CD14-positive monocyte (primary cell): ENCODE results near the gene MYL12B. TPM values are rescaled to one million over a fixed set of nuclear protein-coding genes. Genes with fewer than 3 reads are reported as not detected.

ENCODE experiments used
- DNase-seq, 3 donors: peaks; one replicate each; pipeline ENCODE4 v3.0.0-alpha.2; 2011 to 2022
- H2AFZ ChIP-seq: 2 replicates; pipeline ENCODE4 v1.6.0; 2012; ENCODE audit warnings: mild to moderate bottlenecking, low read depth, low read length, inconsistent platforms; ENCODE audit not compliant: insufficient read depth, poor library complexity, severe bottlenecking
- H3K27ac ChIP-seq, 2 donors: 1 replicate in 1 of 2; 2 replicates in 1 of 2; pipeline ENCODE4 v1.5.1; 2012 to 2013; ENCODE audit warnings: low read length in 2 of 2, control low read depth in 1 of 2, inconsistent platforms in 1 of 2, low read depth in 1 of 2, mild to moderate bottlenecking in 1 of 2
- H3K27me3 ChIP-seq, 2 donors: one replicate each; pipeline versions ENCODE4 v1.6.0 to v1.6.1; 2011 to 2013; ENCODE audit warnings: low read length in 2 of 2; ENCODE audit not compliant: control insufficient read depth in 2 of 2, insufficient read depth in 2 of 2
- H3K36me3 ChIP-seq, 2 donors: replicated peaks in 1 of 2; 1 replicate in 1 of 2; 2 replicates in 1 of 2; pipeline versions ENCODE4 v1.5.1 to v1.6.1; 2012 to 2013; ENCODE audit warnings: low read length in 2 of 2, control low read depth in 1 of 2, inconsistent platforms in 1 of 2, mild to moderate bottlenecking in 1 of 2; ENCODE audit not compliant: insufficient read depth in 2 of 2, control insufficient read depth in 1 of 2
- H3K4me1 ChIP-seq, 2 donors: 1 replicate in 1 of 2; 2 replicates in 1 of 2; pipeline versions ENCODE4 v1.5.1 to v1.6.1; 2012 to 2013; ENCODE audit warnings: low read length in 2 of 2, control low read depth in 1 of 2, inconsistent platforms in 1 of 2, mild to moderate bottlenecking in 1 of 2, moderate library complexity in 1 of 2; ENCODE audit not compliant: insufficient read depth in 2 of 2, control insufficient read depth in 1 of 2
- H3K4me2 ChIP-seq: replicated peaks from 2 replicates; pipeline ENCODE3; 2012; ENCODE audit warnings: low read length, moderate library complexity, mild to moderate bottlenecking; ENCODE audit not compliant: poor library complexity, severe bottlenecking; ENCODE audit errors: extremely low read depth
- H3K4me3 ChIP-seq, 3 experiments: fragments of 200-600 bp in 1 of 3; sonication (generic) in 1 of 3; replicated peaks in 1 of 3; 1 replicate in 2 of 3; 2 replicates in 1 of 3; pipeline ENCODE4 v1.5.1; 2011 to 2013; ENCODE audit warnings: low read length in 3 of 3, mild to moderate bottlenecking in 3 of 3, control low read depth in 2 of 3, low read depth in 2 of 3, inconsistent platforms in 1 of 3, moderate library complexity in 1 of 3
- H3K79me2 ChIP-seq: 2 replicates; pipeline ENCODE4 v1.6.0; 2012; ENCODE audit warnings: mild to moderate bottlenecking, control low read depth, inconsistent platforms, low read length, moderate library complexity; ENCODE audit not compliant: insufficient read depth
- H3K9ac ChIP-seq: 2 replicates; pipeline ENCODE4 v1.6.0; 2017; ENCODE audit warnings: low read length, mild to moderate bottlenecking; ENCODE audit not compliant: insufficient read depth, poor library complexity, severe bottlenecking
- H3K9me3 ChIP-seq, 2 donors: replicated peaks in 1 of 2; 1 replicate in 1 of 2; 2 replicates in 1 of 2; pipeline versions ENCODE4 v1.5.1 to v1.6.1; 2012 to 2013; ENCODE audit warnings: low read length in 2 of 2, control low read depth in 1 of 2; ENCODE audit not compliant: control insufficient read depth in 1 of 2, insufficient read depth in 1 of 2
- H4K20me1 ChIP-seq: 2 replicates; pipeline ENCODE4 v1.6.0; 2012; ENCODE audit warnings: mild to moderate bottlenecking, low read length, control low read depth, moderate library complexity; ENCODE audit not compliant: insufficient read depth
- H3K27ac Mint-ChIP-seq, 7 donors: one replicate each; pipeline ENCODE4 v1.8.0; 2020; ENCODE audit warnings: mild to moderate bottlenecking in 7 of 7, mixed read lengths in 7 of 7, moderate library complexity in 6 of 7, inconsistent platforms in 2 of 7
- H3K27me3 Mint-ChIP-seq, 3 donors: one replicate each; pipeline ENCODE4 v1.8.0; 2021 to 2022; ENCODE audit warnings: low read depth in 3 of 3, mild to moderate bottlenecking in 3 of 3, mixed read lengths in 3 of 3, moderate library complexity in 3 of 3, inconsistent platforms in 1 of 3
- H3K36me3 Mint-ChIP-seq, 2 donors: one replicate each; pipeline ENCODE4 v1.8.0; 2020; ENCODE audit warnings: mixed read lengths in 2 of 2, inconsistent platforms in 1 of 2, mild to moderate bottlenecking in 1 of 2
- H3K4me1 Mint-ChIP-seq: one replicate; pipeline ENCODE4 v1.8.0; 2020; ENCODE audit warnings: mild to moderate bottlenecking, mixed read lengths
- H3K4me3 Mint-ChIP-seq, 2 donors: one replicate each; pipeline ENCODE4 v1.8.0; 2020; ENCODE audit warnings: mild to moderate bottlenecking in 2 of 2, mixed read lengths in 2 of 2, moderate library complexity in 1 of 2
- H3K9me3 Mint-ChIP-seq, 7 donors: one replicate each; pipeline ENCODE4 v1.8.0; 2020 to 2022; ENCODE audit warnings: mixed read lengths in 7 of 7, mild to moderate bottlenecking in 6 of 7, moderate library complexity in 6 of 7, inconsistent platforms in 2 of 7
- WGBS: methylation state at CpG from one replicate; pipeline ENCODE4 v1.1.5; 2013; ENCODE audit warnings: missing lambda C conversion rate; ENCODE audit not compliant: insufficient coverage; 5-methylcytosine and 5-hydroxymethylcytosine counted together
- intact Hi-C, 2 donors: fragments of 100-400 bp; cut with micrococcal nuclease; formaldehyde crosslinking; loops; one replicate each; pipeline versions ENCODE4 v1.15.0 to v1.15.1; 2023
- polyA plus RNA-seq, 3 donors: library from polyadenylated mRNA; depleted of rRNA in 1 of 3; unstranded in 2 of 3; stranded (reverse) in 1 of 3; fragments of 300-500 nt in 2 of 3; fragments of >200 nt in 1 of 3; fragmentation: Illumina TruSeq in 2 of 3; gene quantifications; 1 replicate in 2 of 3; 2 replicates in 1 of 3; pipeline ENCODE4 v1.2.3, GENCODE V29; 2012 to 2021
- TF ChIP-seq, protein P1 (sequence below): fragments of 200-600 bp; IDR thresholded peaks from one replicate; pipeline ENCODE4 v1.8.0; 2022; ENCODE audit warnings: antibody characterized with exemption, mild to moderate bottlenecking

Gene MYL12B
- polyA plus RNA-seq, 3 donors, result 295 to 814 (median 727) TPM

DNA sequence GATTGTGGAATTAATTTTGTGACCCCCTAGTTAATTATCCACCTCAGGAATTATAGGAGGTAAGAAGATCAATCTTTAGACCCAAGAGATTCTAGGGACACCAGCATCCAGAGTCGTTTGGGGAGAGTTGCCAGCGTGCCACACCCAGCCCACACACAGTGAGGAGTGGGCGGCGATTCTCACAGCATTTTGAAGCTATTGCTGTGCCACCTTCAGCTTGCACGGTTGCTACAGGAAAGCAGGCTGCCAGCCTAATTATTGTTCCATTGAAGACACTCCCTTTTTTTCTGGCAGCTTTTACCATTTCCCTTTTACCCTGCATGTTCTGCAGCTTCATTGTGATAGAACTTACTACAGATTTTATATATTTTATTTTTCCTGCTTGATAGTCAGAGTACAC lies 27.5 kb upstream of the MYL12B start:
- Histone ChIP-seq H3K4me2 (no peak overlapping the region), H4K20me1 (no peaks in the 10 kb centered on the region), H3K9me3 (no peaks in the 10 kb centered on the region), H3K9ac (no peak overlapping the region), H3K27ac (no peak overlapping the region), H3K4me1 (peaks cover 0 to 3% of the 10 kb centered on the region in 2 donors), H2AFZ (no peak overlapping the region), H3K27me3 (no peaks in the 10 kb centered on the region), H3K4me3 (no peak overlapping the region), H3K36me3 (no peaks in the 10 kb centered on the region), H3K79me2 (no peaks in the 10 kb centered on the region)
- intact Hi-C loops, result no loop called here
- Mint-ChIP-seq H3K4me3 (no peak overlapping the region), H3K27me3 (peaks cover 0 to 2% (median 0%) of the 10 kb centered on the region in 3 donors), H3K27ac (no peak overlapping the region), H3K4me1 (peaks cover 6% of the 10 kb centered on the region), H3K9me3 (peaks cover 0 to 2% (median 0%) of the 10 kb centered on the region in 7 donors), H3K36me3 (peaks cover 0 to 3% of the 10 kb centered on the region in 2 donors)
- TF ChIP-seq, protein P1, sequence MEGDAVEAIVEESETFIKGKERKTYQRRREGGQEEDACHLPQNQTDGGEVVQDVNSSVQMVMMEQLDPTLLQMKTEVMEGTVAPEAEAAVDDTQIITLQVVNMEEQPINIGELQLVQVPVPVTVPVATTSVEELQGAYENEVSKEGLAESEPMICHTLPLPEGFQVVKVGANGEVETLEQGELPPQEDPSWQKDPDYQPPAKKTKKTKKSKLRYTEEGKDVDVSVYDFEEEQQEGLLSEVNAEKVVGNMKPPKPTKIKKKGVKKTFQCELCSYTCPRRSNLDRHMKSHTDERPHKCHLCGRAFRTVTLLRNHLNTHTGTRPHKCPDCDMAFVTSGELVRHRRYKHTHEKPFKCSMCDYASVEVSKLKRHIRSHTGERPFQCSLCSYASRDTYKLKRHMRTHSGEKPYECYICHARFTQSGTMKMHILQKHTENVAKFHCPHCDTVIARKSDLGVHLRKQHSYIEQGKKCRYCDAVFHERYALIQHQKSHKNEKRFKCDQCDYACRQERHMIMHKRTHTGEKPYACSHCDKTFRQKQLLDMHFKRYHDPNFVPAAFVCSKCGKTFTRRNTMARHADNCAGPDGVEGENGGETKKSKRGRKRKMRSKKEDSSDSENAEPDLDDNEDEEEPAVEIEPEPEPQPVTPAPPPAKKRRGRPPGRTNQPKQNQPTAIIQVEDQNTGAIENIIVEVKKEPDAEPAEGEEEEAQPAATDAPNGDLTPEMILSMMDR, result no peak
- no peak for DNase-seq
- no CpG with 5 or more reads among the region's 5 CpGs for WGBS

DNA sequence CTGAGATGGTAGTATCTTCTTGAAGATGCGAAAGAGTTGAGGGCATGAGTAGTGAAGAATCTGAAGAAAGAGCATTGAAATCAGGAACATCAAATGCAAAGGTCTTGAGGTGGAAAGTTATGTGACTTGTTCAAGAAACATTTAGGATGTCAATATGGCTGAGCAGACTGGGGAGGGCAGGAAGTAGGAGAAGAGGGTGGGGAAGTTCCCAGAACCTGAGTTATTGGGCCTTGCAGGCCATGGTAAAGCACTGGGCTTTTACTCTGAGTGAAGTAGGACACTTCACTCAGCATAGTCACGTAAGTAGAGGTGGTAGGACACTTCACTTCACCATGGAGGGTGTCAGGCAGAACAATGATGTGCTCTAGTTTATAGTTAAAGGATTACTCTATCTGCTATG lies 26.1 kb upstream of the MYL12B start:
- no peak overlapping the region for H2AFZ ChIP-seq
- no peaks in the 10 kb centered on the region for H3K36me3 ChIP-seq
- H3K27me3 ChIP-seq, result no peaks in the 10 kb centered on the region
- H3K4me3 ChIP-seq, result no peak overlapping the region
- H3K36me3 Mint-ChIP-seq, result peaks cover 3 to 8% of the 10 kb centered on the region in 2 donors
- H3K4me3 Mint-ChIP-seq, result no peak overlapping the region
- H3K4me1 Mint-ChIP-seq, result peaks cover 4% of the 10 kb centered on the region
- TF ChIP-seq, protein P1, result no peak
- no peaks in the 10 kb centered on the region for H4K20me1 ChIP-seq
- H3K4me2 ChIP-seq, result no peak overlapping the region
- no peak overlapping the region for H3K9ac ChIP-seq
- intact Hi-C loops, result no loop called here
- H3K27ac Mint-ChIP-seq, result no peak overlapping the region
- DNase-seq, result peak in 1 of 3 donors; percentile 11
- H3K9me3 Mint-ChIP-seq, result peaks cover 0 to 4% (median 1%) of the 10 kb centered on the region in 7 donors
- H3K79me2 ChIP-seq, result no peaks in the 10 kb centered on the region
- no peak overlapping the region for H3K27ac ChIP-seq
- WGBS, result 100% methylated on average over 1 of the region's 2 CpGs
- H3K27me3 Mint-ChIP-seq, result peaks cover 0 to 2% (median 0%) of the 10 kb centered on the region in 3 donors
- peaks cover 0 to 3% of the 10 kb centered on the region in 2 donors for H3K4me1 ChIP-seq
- no peaks in the 10 kb centered on the region for H3K9me3 ChIP-seq
